GM18507 (cell line): ENCODE data around the gene UPB1.

Source experiments
- DNase-seq: peaks from one replicate; pipeline ENCODE4 v3.0.0; 2011; ENCODE audit warnings: low read depth; ENCODE audit not compliant: insufficient read length; ENCODE audit errors: extremely low spot score
- FAIRE-seq: peaks from 2 replicates; lab custom pipeline; 2011; peaks lifted over from hg19 to GRCh38; lab: Jason Lieb, UNC

The UPB1 gene

DNA sequence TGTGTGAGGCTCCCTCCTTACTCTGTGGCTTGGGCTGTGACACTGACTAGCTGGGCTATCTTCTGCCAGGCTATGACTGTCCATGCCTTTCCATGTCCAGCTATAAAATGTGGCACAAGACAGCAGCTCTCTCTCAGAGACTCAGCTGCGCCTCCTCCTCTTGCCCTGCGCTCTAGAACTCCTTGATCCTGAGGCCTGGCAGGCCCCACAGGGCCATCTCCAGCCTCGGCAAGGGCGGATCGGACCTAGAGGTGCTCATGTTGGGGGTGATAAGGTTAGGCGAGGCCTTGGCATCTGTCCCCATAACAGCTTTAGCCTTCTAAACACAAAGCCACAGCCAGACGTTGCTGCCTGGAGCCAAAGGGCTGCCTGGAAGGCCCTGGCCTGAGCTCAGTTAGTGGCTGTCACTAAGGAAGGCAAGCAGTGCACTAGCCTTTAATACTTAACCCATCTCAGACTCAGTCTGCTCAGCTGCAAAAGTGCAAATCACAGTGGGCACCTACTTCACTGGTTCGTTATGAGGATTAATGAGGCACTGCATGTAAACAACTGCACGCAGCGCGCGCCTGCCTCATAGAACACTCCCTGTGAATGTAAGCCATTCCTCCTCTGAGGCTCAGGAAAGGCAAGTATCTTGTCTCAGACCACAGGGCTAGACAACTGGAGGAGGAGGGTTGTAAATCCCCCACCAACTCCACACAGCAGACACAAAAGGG, 58.6 kb downstream of the UPB1 start:
- peak; percentile 24 for FAIRE-seq

DNA sequence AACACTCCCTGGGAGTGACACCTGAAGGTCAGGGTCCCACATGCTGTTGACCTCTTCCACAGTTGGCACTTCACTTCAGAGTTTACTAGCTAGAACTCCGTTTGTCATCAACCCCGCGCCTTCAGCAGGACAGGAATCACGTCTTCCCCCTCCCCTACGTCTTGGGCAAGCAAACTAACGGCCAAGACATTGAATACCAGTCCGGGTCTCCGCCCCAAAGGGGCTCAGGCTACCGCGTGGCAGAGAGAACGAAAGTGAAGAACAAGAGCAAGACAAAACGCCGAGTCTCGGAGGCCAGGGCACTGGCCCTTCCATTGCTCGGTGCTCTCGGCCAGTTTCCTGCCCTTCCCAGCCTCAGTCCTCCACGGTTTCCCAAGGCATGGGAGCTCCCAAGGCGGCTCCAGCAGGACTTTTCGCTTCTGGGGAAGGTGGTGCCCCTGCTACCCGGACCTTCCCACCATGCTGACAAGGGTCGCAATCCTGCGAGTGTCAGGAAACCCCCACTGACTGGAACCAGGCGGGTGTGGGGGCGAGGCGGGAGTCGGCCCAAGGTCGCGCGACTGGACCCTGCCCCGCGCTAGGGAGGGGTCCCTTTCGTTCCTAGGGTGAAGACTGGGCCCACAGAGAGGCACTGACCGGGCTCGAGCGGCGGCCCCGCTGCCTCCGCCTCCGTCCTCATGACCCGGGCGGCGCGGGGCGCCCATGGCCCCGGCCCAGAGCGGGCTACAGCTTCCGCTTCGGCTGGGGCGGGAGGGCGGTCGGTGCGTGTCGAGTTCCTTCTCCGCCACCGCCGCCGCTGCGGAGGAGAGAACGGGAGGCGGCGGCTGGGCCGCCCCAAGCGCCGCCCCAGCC, 59.4 kb downstream of the UPB1 start, which contains the start of gene GUCD1:
Gene GUCD1, minus strand, starts transcription at position 826 of the 852 bp plus-strand sequence. Its CDS starts 147 bp downstream, at position 679.
- FAIRE-seq (peak; percentile 76), DNase-seq (no peak)

More for the DNA sequence above, 58.6 kb downstream of the UPB1 start:
- no peak for DNase-seq

DNA sequence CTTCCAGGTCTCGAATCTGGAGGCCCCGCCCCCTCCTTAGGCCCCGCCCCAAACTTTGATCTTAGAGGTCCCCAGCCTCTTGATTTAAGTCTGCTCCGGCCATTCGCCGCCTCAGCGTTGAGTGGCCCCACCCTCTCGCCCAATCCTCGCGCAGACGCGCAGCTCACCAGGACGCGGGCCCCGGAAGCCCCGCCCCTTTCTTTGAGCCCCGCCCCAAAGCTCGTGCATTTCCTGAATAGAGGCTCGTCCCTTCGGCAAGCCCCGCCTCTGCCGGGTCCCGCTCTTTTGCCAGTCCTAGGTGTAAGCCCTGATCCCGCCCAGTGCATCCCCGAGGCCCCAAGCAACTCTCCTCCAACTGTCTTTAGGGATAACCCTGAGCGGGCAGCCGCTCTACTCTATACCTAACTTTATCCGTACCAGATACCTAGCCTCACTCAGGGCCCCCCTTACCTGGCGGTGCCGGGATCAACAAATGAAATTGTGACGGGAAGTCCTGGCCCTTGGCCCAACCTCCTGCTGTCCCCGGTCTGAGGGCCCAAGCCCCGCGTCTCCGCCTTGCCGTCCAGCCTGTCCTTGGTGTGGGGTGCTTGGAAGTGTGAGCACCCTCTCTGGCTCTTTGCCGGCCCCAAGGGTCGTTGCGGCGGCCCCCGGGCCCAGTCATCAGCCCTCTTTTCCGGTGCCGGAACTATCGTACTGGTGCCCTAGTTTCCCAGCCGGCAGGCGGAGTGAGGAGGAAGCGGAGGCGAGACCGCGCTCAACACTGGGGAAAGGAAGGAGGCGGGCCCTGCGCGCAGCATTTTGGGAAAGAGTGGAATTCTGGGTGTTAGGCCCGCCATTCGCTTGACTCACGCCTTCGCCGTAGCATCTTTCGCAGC, 60.3 kb downstream of the UPB1 start, which contains the start of gene SNRPD3:
Gene SNRPD3, plus strand, starts transcription at position 835 of the 875 bp plus-strand sequence. CDS start 1,676 bp downstream, outside the sequence.
- DNase-seq (peak; percentile 97), FAIRE-seq (peak; percentile 96)

DNA sequence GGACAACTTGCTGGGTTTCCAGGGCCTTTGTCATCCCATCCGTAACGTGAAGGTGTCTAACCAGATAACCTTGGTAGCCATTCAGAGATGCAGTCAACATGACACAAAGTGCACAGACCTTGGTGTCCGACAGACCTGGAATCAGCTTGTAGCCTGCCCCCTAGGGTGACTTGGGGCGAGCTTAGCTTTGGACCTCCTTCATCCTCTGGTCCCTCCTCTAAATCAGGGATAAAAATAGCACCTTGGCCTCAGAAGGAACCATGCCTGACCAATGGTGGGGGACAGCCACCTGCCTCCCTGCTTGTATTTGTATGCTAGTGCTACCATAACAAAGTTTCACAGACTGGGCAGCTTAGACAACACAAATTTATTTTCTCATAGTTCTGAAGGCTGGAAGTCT, 64.3 kb downstream of the UPB1 start:
- no peak for FAIRE-seq
- no peak for DNase-seq

DNA sequence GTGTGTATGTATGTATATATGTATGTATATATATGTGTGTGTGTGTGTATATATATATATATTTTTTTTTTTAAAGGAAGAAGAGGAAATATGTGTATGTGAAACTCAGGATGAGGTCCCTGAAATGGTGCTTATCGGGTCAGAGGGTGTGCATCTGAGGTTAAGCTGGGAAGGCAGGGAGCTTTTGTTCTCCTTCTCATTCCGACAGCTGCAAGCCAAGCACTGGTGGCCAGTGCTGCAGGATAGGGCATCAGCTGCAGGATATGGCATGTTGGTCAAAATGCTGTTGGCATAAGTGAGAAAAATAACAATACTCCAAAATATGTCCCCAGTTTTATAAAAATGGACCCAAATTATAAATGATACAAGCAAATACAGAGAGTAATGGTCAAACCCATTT, 68.1 kb downstream of the UPB1 start:
- FAIRE-seq (no peak), DNase-seq (no peak)

DNA sequence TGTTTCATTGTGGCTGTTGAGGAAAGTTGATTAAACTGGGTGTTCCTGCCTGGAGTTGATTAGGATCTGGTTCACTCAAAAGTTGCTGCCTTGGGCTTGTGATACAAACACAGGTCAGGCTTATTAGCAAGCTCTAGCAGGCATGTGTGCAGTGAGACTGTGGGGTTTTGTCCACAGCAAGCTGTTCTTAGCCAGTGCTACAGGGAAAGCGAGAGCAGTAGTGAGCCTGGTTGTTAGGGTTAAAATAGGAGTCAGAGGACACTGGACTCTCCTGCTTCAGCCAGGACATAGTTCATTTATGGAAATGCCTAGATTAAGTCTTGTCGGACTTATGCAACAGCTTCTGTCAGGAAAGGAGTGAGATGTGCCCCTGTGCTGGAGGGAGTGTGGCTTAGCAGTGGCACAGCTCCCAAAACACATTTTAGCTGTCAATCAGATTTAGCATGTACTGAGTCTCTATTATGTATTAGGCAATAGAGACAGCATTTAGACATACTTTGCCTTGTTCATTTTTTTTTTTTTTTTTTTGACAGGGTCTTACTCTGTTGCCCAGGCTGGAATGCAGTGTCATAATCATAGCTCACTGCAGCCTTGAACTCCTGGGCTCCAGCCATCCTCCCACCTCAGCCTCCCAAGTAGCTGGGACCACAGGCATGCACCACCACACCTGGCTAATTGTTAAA, 69.4 kb downstream of the UPB1 start:
- no peak for FAIRE-seq

DNA sequence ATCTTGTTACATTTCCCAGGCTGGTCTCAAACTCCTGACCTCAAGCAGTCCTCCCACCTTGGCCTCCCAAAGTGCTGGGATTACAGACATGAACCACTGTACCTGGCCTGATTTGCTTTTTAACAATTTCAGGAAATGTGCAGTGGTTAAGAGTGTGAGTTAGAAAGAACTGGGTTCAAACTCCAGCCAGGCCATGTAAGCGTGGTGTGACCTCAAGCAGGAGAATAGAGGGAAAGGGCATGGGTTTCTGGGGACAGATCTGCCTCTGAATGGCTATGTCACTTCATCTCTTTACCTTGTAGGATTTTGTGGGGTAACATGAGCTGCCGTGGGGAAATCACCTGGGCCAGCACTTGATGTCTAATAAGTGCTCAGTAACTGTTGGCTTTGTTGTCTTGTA, 69.9 kb downstream of the UPB1 start:
- FAIRE-seq, result no peak
- DNase-seq, result no peak

More for the DNA sequence above, 69.4 kb downstream of the UPB1 start:
- no peak for DNase-seq

DNA sequence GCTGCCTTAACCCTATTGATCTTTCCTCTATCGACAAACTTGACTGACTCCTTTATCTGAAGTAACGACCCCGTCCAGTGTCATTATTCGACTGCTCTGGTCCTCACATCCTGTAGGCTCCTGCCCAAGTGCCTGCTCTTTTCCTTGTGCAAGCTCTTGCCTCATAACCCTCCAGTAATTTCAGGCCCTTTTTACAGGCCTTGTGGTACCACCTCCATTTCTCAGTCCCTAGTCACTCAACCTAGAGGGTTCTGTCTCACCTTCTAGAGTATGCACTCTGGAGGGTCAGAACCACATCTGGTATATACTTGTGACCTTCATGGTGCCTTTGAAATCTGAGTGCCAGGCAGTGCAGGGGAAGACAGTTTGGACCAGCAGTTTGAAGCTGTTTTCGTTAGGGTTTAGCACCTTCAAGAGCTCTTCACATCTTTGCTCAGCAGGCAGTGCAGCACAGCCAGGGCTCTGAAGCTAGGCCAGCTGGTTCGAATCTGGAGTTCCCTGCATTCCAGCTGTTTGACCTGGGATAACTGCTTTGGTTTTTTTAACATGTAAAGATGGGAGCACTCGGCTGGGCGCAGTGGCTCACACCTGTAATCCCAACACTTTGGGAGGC, 71.9 kb downstream of the UPB1 start:
- DNase-seq (no peak), FAIRE-seq (no peak)

DNA sequence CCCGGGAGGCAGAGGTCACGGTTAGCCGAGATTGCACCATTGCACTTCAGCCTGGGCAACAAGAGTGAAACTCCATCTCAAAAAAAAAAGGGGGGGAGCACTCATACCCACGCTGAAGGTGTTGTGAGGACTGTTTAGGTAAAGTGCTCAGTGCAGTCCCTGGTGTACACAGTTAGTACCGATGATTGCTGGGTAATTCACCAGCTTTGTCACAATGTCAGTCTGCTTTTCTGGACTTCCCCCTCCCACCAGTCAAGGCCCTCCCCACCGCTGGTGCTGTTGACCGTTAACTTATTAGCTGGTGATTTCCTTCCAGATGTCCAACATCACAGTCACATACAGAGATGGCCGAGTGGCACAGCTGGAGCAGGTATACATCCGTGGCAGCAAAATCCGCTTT, 72.5 kb downstream of the UPB1 start:
- peak; percentile 77 for FAIRE-seq
- DNase-seq, result no peak

DNA sequence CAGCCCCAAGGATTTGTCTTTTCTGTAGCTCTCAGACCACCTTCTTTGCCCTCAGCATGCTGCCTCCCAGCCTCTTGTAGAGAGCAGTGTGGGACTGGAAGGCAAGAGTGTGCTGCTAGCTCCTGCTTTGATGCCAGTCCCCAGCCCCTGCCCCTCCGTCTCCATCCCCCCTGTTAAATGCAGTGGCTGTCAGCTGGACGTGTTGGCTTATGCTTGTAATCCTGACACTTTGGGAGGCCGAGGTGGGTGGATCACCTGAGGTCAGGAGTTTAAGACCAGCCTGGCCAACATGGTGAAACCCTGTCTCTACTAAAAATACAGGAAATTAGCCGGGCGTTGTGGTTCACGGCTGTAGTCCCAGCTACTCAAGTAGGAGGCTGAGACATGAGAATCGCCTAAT, 76.1 kb downstream of the UPB1 start:
- DNase-seq (no peak), FAIRE-seq (no peak)

DNA sequence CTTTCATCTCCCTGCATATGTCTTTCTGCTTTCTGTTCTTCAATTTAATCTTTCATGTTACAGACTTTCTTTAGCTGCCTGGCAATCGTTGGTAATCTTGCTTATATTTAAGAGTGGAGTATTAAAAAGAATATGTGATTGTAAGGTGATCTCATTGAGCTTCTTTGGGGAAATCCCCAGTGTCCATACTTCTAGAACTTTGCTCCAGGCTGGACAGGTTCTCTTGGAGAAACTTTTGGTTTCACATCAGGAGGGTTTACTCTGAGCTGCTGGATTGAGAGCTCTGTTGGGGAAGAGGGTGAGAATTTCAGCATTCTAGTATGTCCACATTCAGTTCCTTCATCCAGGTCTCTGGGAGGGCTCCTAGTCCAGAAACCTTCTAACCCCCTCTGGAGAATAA, 81.6 kb downstream of the UPB1 start:
- DNase-seq (no peak), FAIRE-seq (no peak)
